ENCODE measurements around the gene FOXR1. TPM values are rescaled to one million over a fixed set of nuclear protein-coding genes. Genes with fewer than 3 reads are reported as not detected.

The FOXR1 gene
- total RNA-seq, 1 experiment from 2014 or later = not detected

DNA sequence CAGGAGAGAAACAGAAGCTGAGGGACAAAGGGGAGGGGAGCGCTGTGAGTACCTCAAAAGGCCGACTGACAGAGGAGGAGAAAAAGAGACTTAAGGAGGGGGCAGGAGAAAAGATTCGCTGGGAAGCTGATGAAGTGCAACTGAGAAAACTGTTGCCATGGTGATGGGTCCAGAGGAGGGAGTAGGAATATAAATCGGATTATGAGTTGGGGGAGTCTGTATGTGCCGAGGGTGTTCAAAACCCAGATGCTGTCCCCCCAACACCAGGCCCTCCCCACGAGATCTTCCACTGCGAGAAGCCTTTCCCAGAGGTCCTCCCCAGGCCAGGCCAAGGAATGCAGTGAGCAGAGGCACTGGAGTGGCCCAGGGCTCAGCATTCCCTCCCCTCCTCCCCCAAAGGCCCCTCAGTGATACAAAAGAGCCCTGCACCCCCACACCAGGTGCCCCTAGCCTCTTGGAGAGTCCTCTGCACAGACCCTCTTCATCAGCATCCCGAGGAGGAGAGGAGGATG is 32.1 kb upstream of the FOXR1 start:
- Mint-ChIP-seq H3K4me1 (peaks cover 29% of the 10 kb centered on the region), H3K36me3 (no peaks in the 10 kb centered on the region), H3K4me3 (no peak overlapping the region), H3K9me3 (no peaks in the 10 kb centered on the region), H3K27me3 (ENCODE audit: low read depth) (peaks cover 18% of the 10 kb centered on the region), H3K27ac (no peak overlapping the region)
- DNase-seq (ENCODE audit: low spot score) (no peak), ATAC-seq (no peak)
- TF ChIP-seq, protein P1, sequence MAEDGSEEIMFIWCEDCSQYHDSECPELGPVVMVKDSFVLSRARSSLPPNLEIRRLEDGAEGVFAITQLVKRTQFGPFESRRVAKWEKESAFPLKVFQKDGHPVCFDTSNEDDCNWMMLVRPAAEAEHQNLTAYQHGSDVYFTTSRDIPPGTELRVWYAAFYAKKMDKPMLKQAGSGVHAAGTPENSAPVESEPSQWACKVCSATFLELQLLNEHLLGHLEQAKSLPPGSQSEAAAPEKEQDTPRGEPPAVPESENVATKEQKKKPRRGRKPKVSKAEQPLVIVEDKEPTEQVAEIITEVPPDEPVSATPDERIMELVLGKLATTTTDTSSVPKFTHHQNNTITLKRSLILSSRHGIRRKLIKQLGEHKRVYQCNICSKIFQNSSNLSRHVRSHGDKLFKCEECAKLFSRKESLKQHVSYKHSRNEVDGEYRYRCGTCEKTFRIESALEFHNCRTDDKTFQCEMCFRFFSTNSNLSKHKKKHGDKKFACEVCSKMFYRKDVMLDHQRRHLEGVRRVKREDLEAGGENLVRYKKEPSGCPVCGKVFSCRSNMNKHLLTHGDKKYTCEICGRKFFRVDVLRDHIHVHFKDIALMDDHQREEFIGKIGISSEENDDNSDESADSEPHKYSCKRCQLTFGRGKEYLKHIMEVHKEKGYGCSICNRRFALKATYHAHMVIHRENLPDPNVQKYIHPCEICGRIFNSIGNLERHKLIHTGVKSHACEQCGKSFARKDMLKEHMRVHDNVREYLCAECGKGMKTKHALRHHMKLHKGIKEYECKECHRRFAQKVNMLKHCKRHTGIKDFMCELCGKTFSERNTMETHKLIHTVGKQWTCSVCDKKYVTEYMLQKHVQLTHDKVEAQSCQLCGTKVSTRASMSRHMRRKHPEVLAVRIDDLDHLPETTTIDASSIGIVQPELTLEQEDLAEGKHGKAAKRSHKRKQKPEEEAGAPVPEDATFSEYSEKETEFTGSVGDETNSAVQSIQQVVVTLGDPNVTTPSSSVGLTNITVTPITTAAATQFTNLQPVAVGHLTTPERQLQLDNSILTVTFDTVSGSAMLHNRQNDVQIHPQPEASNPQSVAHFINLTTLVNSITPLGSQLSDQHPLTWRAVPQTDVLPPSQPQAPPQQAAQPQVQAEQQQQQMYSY (CRISPR knock-in tag; IDR thresholded peaks at IDR 0.05) = no peak
- TF ChIP-seq, protein P2, sequence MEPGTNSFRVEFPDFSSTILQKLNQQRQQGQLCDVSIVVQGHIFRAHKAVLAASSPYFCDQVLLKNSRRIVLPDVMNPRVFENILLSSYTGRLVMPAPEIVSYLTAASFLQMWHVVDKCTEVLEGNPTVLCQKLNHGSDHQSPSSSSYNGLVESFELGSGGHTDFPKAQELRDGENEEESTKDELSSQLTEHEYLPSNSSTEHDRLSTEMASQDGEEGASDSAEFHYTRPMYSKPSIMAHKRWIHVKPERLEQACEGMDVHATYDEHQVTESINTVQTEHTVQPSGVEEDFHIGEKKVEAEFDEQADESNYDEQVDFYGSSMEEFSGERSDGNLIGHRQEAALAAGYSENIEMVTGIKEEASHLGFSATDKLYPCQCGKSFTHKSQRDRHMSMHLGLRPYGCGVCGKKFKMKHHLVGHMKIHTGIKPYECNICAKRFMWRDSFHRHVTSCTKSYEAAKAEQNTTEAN (CRISPR knock-in tag; IDR thresholded peaks at IDR 0.05) = no peak
- TF ChIP-seq ZNF425 (CRISPR knock-in tag; conservative IDR thresholded peaks at IDR 0.05) = no peak
- no peak for TF ChIP-seq PRRX2 (CRISPR knock-in tag; IDR thresholded peaks at IDR 0.05)
- no peak for TF ChIP-seq CDX4 (CRISPR knock-in tag; IDR thresholded peaks at IDR 0.05; ENCODE audit: borderline replicate concordance)
- no peak for TF ChIP-seq SOX15 (CRISPR knock-in tag; IDR thresholded peaks at IDR 0.05)
- TF ChIP-seq, protein P3, sequence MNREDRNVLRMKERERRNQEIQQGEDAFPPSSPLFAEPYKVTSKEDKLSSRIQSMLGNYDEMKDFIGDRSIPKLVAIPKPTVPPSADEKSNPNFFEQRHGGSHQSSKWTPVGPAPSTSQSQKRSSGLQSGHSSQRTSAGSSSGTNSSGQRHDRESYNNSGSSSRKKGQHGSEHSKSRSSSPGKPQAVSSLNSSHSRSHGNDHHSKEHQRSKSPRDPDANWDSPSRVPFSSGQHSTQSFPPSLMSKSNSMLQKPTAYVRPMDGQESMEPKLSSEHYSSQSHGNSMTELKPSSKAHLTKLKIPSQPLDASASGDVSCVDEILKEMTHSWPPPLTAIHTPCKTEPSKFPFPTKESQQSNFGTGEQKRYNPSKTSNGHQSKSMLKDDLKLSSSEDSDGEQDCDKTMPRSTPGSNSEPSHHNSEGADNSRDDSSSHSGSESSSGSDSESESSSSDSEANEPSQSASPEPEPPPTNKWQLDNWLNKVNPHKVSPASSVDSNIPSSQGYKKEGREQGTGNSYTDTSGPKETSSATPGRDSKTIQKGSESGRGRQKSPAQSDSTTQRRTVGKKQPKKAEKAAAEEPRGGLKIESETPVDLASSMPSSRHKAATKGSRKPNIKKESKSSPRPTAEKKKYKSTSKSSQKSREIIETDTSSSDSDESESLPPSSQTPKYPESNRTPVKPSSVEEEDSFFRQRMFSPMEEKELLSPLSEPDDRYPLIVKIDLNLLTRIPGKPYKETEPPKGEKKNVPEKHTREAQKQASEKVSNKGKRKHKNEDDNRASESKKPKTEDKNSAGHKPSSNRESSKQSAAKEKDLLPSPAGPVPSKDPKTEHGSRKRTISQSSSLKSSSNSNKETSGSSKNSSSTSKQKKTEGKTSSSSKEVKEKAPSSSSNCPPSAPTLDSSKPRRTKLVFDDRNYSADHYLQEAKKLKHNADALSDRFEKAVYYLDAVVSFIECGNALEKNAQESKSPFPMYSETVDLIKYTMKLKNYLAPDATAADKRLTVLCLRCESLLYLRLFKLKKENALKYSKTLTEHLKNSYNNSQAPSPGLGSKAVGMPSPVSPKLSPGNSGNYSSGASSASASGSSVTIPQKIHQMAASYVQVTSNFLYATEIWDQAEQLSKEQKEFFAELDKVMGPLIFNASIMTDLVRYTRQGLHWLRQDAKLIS (CRISPR knock-in tag; IDR thresholded peaks at IDR 0.05; ENCODE audit: borderline replicate concordance) = no peak
- TF ChIP-seq, protein P4, sequence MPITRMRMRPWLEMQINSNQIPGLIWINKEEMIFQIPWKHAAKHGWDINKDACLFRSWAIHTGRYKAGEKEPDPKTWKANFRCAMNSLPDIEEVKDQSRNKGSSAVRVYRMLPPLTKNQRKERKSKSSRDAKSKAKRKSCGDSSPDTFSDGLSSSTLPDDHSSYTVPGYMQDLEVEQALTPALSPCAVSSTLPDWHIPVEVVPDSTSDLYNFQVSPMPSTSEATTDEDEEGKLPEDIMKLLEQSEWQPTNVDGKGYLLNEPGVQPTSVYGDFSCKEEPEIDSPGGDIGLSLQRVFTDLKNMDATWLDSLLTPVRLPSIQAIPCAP (CRISPR knock-in tag; IDR thresholded peaks at IDR 0.05) = no peak
- no peak for TF ChIP-seq NR3C1 (CRISPR knock-in tag; conservative IDR thresholded peaks at IDR 0.05; ENCODE audit: low read depth)
- no peak for TF ChIP-seq SP1 (CRISPR knock-in tag; conservative IDR thresholded peaks at IDR 0.05)
- no peak for TF ChIP-seq ZNF671 (CRISPR knock-in tag; IDR thresholded peaks at IDR 0.05)
- no peak for TF ChIP-seq MAX (CRISPR knock-in tag; IDR thresholded peaks at IDR 0.05)
- no peak for TF ChIP-seq TCF7 (CRISPR knock-in tag; IDR thresholded peaks at IDR 0.05; ENCODE audit: low read depth)
- TF ChIP-seq, protein P5, sequence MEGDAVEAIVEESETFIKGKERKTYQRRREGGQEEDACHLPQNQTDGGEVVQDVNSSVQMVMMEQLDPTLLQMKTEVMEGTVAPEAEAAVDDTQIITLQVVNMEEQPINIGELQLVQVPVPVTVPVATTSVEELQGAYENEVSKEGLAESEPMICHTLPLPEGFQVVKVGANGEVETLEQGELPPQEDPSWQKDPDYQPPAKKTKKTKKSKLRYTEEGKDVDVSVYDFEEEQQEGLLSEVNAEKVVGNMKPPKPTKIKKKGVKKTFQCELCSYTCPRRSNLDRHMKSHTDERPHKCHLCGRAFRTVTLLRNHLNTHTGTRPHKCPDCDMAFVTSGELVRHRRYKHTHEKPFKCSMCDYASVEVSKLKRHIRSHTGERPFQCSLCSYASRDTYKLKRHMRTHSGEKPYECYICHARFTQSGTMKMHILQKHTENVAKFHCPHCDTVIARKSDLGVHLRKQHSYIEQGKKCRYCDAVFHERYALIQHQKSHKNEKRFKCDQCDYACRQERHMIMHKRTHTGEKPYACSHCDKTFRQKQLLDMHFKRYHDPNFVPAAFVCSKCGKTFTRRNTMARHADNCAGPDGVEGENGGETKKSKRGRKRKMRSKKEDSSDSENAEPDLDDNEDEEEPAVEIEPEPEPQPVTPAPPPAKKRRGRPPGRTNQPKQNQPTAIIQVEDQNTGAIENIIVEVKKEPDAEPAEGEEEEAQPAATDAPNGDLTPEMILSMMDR (IDR thresholded peaks at IDR 0.05) = no peak
- TF ChIP-seq HMGA2 (CRISPR knock-in tag; IDR thresholded peaks at IDR 0.05) = no peak
- TF ChIP-seq ZNF281 (CRISPR knock-in tag; IDR thresholded peaks at IDR 0.05) = no peak
- TF ChIP-seq ZBTB21 (CRISPR knock-in tag; IDR thresholded peaks at IDR 0.05; ENCODE audit: borderline replicate concordance) = no peak
- POLR2A ChIA-PET = no interaction called here
- CTCF ChIA-PET = interaction anchor here (0.6 to 2.6 kb wide), 9 partner anchors 9 to 334 kb away, joined by 3 to 28 read pairs (median 3); partner anchors contain the start of genes BCL9L and UPK2

Data from WTC11 (cell line).